ENCODE measurements around the gene GTF2H3. TPM values are rescaled to one million over a fixed set of nuclear protein-coding genes. Genes with fewer than 3 reads are reported as not detected.

GTF2H3 gene
- total and polyA plus RNA-seq, 4 donors, result 5.6 to 28.9 (median 21.2) TPM

- no peak for ATAC-seq (ENCODE audit: insufficient read depth, low FRiP score)
- no peak for TF ChIP-seq CTCF (IDR thresholded peaks at IDR 0.05; ENCODE audit: control extremely low read depth, extremely low read depth)
These were observed 43.1 kb downstream of the GTF2H3 start for GRCh38 chr12:123676616-123677320.

GRCh38 chr12:123678981-123679380 is 45.4 kb downstream of the GTF2H3 start:
- Histone ChIP-seq H3K4me1 (ENCODE audit: control insufficient read depth in 5 of 5, insufficient read depth in 5 of 5, low read length in 5 of 5) (no peaks in the 10 kb centered on the region), H3K27me3 (ENCODE audit: control insufficient read depth in 3 of 3, insufficient read depth in 3 of 3, low read length in 2 of 3) (no peaks in the 10 kb centered on the region), H3K27ac (ENCODE audit: low read depth in 1 of 2, low read length in 1 of 2) (no peak overlapping the region), H3K4me3 (no peak overlapping the region), H3K9me3 (ENCODE audit: control insufficient read depth in 4 of 4, insufficient read depth in 3 of 4, low read length in 3 of 4) (no peaks in the 10 kb centered on the region), H3K9ac (ENCODE audit: insufficient read depth in 1 of 2, low read length in 2 of 2) (no peak overlapping the region), H3K36me3 (ENCODE audit: control insufficient read depth in 4 of 4, insufficient read depth in 4 of 4, low read length in 4 of 4) (peaks cover 4 to 37% (median 10%) of the 10 kb centered on the region in 4 donors)
- DNase-seq (no peak), ATAC-seq (ENCODE audit: insufficient read depth, low FRiP score) (no peak)
- no peak for TF ChIP-seq CTCF (IDR thresholded peaks at IDR 0.05; ENCODE audit: control extremely low read depth, extremely low read depth)
- 97 to 98% methylated on average over 10 of the region's 10 CpGs for WGBS, 2 donors

More at GRCh38 chr12:123676616-123677320, 43.1 kb downstream of the GTF2H3 start:
- 82 to 87% methylated on average over 9 of the region's 9 CpGs for WGBS, 2 donors
- Histone ChIP-seq H3K4me3 (no peak overlapping the region), H3K27me3 (ENCODE audit: control insufficient read depth in 3 of 3, insufficient read depth in 3 of 3, low read length in 2 of 3) (no peaks in the 10 kb centered on the region), H3K9ac (ENCODE audit: insufficient read depth in 1 of 2, low read length in 2 of 2) (no peak overlapping the region), H3K27ac (ENCODE audit: low read depth in 1 of 2, low read length in 1 of 2) (no peak overlapping the region), H3K4me1 (ENCODE audit: control insufficient read depth in 5 of 5, insufficient read depth in 5 of 5, low read length in 5 of 5) (peaks cover 0 to 3% (median 2%) of the 10 kb centered on the region in 5 donors), H3K36me3 (ENCODE audit: control insufficient read depth in 4 of 4, insufficient read depth in 4 of 4, low read length in 4 of 4) (peaks cover 4 to 39% (median 9%) of the 10 kb centered on the region in 4 donors), H3K9me3 (ENCODE audit: control insufficient read depth in 4 of 4, insufficient read depth in 3 of 4, low read length in 3 of 4) (no peaks in the 10 kb centered on the region)
- DNase-seq, result no peak

GRCh38 chr12:123681605-123682004 is 48.0 kb downstream of the GTF2H3 start:
- no peak for ATAC-seq (ENCODE audit: insufficient read depth, low FRiP score)
- 48 to 80% methylated on average over 2 of the region's 2 CpGs for WGBS, 2 donors
- no peak overlapping the region for H3K4me3 ChIP-seq

More at GRCh38 chr12:123681605-123682004, 48.0 kb downstream of the GTF2H3 start:
- no peak for DNase-seq
- H3K9me3 ChIP-seq (ENCODE audit: control insufficient read depth in 4 of 4, insufficient read depth in 3 of 4, low read length in 3 of 4), result no peaks in the 10 kb centered on the region
- H3K4me1 ChIP-seq (ENCODE audit: control insufficient read depth in 5 of 5, insufficient read depth in 5 of 5, low read length in 5 of 5), result no peaks in the 10 kb centered on the region
- H3K27me3 ChIP-seq (ENCODE audit: control insufficient read depth in 3 of 3, insufficient read depth in 3 of 3, low read length in 2 of 3), result no peaks in the 10 kb centered on the region
- H3K27ac ChIP-seq (ENCODE audit: low read depth in 1 of 2, low read length in 1 of 2), result no peak overlapping the region
- no peak overlapping the region for H3K9ac ChIP-seq (ENCODE audit: insufficient read depth in 1 of 2, low read length in 2 of 2)
- peaks cover 7 to 28% (median 7%) of the 10 kb centered on the region in 4 donors for H3K36me3 ChIP-seq (ENCODE audit: control insufficient read depth in 4 of 4, insufficient read depth in 4 of 4, low read length in 4 of 4)
- TF ChIP-seq CTCF (IDR thresholded peaks at IDR 0.05; ENCODE audit: control extremely low read depth, extremely low read depth), result no peak
